SKM-1 treated with dmso at 0.1 percent for 144 hours (cell line): ENCODE results near the gene GALNTL6.

Experiments used
- DNase-seq: peaks from one replicate; lab custom pipeline; 2025; ENCODE audit not compliant: unreplicated experiment; lab: John Stamatoyannopoulos, UW

GALNTL6 gene

GRCh38 chr4:172104539-172104938 is 291.3 kb downstream of the GALNTL6 start:
- no peak for DNase-seq

GRCh38 chr4:172105918-172106317 is 292.7 kb downstream of the GALNTL6 start:
- no peak for DNase-seq

- DNase-seq: no peak
Observed at GRCh38 chr4:172109466-172109865, 296.3 kb downstream of the GALNTL6 start.

DNA sequence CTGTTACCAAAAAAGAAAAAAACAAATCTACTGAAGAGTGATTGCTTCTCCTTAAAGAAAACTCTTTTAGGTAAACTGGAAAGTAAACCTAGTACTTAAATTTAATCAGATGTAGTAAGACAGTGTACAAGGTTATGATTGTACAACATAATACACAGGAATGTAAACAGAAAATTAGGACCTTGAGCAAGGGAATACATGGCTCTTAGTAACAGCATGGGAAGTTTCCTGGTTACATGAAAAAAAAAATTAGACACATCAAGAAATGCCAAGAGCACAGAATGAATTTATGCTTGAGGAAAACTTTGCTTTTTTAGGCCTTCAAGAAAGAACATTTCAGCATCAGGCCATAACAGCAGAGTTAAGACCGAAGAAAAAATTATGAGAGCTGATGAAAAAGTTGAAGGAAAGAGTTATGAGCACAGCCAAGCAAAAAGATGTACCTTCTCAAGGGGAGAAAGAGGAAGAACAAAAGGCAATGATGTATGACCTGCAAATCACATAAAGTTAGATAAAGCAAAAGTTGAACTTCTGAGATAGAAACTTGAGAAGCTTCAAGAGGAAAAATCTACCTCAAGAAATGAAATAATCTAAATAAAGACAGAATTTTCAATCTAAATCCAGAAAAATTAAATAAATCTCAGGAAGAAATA is 311.6 kb downstream of the GALNTL6 start:
- no peak for DNase-seq

GRCh38 chr4:172125443-172125842 is 312.2 kb downstream of the GALNTL6 start:
- DNase-seq: no peak

DNA sequence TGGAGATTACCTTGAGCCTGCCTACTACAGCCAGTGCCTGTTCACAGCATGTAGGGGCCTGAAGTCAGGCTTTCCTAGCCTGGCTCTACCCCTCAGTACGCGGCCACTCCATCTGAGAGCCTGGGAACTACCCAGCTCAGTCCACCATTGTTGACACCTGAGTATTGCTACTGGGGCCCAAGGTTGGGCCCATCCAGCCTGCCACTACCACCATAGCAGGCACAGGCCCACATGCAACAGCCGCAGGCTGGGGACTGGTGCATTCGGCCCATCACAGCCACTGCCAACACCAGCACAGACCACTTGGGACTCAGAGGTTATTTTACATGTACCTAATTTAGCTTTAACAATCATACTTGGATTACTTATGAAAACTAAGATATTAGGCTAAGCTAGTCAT is 314.0 kb downstream of the GALNTL6 start:
- no peak for DNase-seq

- DNase-seq: no peak
Observed at GRCh38 chr4:172129593-172129992, 316.4 kb downstream of the GALNTL6 start.

- no peak for DNase-seq
Observed at GRCh38 chr4:172134521-172134920, 321.3 kb downstream of the GALNTL6 start.

DNA sequence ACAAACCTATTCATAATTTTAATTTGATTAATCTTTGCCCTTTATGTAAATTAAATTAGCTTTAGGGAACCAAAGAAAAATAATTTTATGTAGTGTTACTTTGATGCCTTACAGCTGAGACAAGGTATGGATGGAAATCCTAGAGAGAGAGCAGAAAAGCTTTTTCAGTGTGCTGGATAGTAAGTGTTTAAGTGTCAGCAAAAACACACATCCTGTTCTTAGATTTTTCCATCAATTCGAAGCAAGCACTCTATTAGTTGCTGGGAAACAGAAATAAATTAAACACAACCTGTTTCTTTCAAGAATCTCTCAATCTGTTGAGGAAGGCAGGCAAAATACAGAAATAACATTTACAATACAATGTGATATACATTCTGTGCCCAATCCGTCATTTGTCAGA is 327.8 kb downstream of the GALNTL6 start:
- no peak for DNase-seq

GRCh38 chr4:172142281-172142741 is 329.1 kb downstream of the GALNTL6 start:
- no peak for DNase-seq

DNA sequence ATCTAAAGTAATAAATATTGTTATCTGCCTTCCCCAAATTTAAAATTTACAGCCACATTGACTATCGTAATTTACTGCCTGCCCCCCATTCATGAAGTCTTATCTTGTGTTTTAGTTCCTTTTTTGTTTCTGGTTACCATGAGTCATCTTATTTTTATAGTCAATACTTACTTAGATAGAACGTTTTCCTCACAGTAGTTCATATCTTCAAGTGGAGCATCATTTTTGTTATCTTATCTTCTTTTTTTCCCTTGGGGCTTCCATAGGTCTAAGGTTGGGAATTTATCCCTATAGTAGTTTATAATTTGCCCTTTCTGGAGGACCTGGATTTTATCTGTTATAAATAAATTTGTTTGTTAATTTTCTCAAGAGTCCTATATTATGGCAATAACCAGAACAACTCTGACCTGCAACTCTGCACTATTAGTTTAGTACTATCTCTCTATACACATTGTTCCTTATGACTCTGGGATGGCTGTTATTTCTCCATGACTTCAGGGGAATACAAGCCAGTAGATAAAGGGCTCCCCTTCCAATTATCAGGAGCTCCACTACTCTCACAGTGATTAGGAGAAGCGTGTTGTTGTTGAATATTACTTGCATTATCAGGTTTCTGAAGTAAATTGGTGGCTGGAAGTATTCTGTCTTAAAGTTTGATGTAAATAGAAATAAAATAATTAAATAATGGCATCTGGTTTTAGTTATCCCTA is 330.6 kb downstream of the GALNTL6 start:
- no peak for DNase-seq

- DNase-seq: no peak
Observed at GRCh38 chr4:172147687-172148086, 334.5 kb downstream of the GALNTL6 start.

- DNase-seq: no peak
Observed at GRCh38 chr4:172149329-172149728, 336.1 kb downstream of the GALNTL6 start.

DNA sequence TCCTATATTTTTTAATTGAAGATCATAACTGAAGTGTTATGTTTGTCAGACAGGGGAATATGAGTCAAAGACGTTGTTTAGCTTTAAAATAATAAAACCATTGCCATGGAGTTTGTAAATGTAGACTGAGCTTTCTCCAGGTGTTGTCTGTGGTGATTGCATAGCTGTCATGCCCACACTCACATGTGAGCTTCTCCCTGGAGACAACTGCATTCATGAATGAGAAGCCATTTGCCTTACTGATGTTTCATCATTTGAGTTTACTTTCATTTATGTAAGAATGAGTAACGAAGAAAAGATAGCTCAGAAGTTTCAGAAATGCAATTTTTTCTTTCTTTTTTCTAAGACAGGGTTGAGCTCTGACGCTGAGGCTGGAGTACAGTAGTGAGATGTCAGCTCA is 339.1 kb downstream of the GALNTL6 start:
- no peak for DNase-seq

- DNase-seq: no peak
Observed at GRCh38 chr4:172153719-172154118, 340.5 kb downstream of the GALNTL6 start.

DNA sequence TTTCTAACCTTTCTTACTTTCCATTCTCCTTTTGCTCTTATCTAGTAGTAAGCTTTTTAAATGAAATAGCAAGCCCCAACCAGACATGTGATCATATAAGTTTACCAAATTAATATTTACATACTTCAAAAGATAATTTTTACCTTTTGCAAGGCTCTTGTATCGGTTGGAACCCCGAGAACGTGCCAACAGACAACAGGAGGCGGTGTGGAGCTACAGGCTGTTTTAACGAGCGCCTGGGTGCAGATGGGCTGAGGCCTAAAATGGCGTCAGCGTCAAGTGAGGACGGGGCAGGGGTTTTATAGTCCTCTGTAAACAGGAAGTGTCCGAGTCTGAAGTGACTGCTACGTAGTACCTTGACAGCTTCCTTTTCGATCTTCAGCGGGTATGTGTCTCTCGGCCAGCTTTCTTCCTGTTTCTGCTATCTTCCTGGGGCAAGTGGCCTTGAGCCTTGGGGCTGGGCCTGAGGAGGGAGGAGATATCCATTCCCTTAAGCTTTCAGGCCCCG is 342.7 kb downstream of the GALNTL6 start:
- no peak for DNase-seq

DNA sequence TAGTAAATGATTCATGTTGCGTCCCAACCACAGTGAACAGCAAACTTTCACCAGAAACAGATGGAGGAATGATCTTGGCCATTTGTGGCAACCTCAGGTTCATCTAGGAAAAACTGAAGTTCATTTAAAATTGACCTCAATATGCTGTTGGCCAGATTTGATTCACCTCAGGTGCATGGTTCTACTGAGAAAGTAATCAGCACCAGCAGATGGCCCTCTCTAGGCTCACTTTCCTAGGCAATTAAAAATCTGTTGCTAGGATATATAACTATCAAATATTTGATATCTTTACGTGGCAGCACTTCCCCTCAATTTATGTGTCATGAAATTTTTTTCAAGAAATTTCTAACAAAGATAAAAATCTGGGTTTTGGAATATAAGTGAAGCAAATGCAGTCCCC is 344.7 kb downstream of the GALNTL6 start:
- no peak for DNase-seq

GRCh38 chr4:172163215-172163614 is 350.0 kb downstream of the GALNTL6 start:
- no peak for DNase-seq

GRCh38 chr4:172168888-172169287 is 355.7 kb downstream of the GALNTL6 start:
- DNase-seq: no peak

- DNase-seq: no peak
Observed at GRCh38 chr4:172169871-172170270, 356.7 kb downstream of the GALNTL6 start.

DNA sequence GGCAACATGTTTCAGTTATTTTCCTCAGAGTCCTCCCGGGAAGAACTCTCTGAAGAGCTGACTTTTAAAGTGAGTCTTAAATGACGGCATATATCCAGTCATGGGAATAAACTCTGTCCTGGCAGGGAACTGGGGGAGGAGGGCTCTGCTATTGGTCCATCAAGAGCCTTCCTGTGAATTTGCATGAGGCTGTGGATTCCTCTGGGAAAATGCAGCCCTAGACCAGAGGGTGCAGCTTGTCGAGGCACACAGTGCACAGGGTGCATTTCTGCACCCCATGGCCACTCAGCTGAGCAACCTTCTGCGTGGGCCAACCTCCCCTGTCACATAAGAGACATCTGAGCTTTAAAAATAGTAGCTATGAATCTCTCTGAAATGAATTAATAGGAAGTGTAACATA is 360.0 kb downstream of the GALNTL6 start:
- no peak for DNase-seq

DNA sequence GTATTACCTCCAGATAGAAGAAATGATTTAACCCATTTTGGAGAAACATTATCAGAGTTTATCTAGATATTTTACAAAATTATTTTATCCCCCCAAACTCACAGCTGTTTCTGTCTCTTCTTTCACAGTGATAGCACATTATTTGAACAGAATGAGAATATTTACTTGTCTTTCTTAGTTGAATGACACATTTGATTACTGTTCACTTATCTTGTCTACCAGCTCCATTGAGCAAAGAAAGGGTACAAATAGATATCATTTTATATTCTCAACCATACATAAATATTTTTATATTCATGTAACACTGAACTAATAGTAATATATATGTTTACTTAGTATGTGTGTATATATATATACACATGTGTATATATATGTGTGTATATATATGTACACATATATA is 364.2 kb downstream of the GALNTL6 start:
- no peak for DNase-seq
